ENCODE results near the gene CA5B. TPM values are rescaled to one million over a fixed set of nuclear protein-coding genes. Genes with fewer than 3 reads are reported as not detected.

Gene CA5B
- total and polyA plus RNA-seq, 2 donors (not counting 1 experiment from before 2014, with no cell fraction given), result 7.4 to 11.6 TPM

GRCh38 chrX:15834827-15835595 is 96.9 kb downstream of the CA5B start:
- Histone ChIP-seq H3K36me3 (ENCODE audit: control insufficient read depth, insufficient read depth, low read length) (no peaks in the 10 kb centered on the region), H2AFZ (ENCODE audit: low read length) (no peak overlapping the region), H3K9ac (ENCODE audit: insufficient read depth, low read length) (no peak overlapping the region), H3K27me3 (ENCODE audit: control insufficient read depth, insufficient read depth, low read length) (no peaks in the 10 kb centered on the region), H3K79me2 (ENCODE audit: control insufficient read depth, insufficient read depth, low read length) (no peaks in the 10 kb centered on the region), H3K27ac (ENCODE audit: insufficient read depth, low read length) (no peak overlapping the region), H3K4me2 (ENCODE audit: extremely low read depth, insufficient read depth, low read length) (no peak overlapping the region), H3K9me3 (ENCODE audit: control insufficient read depth, insufficient read depth, low read depth, low read length) (no peaks in the 10 kb centered on the region), H3K4me1 (ENCODE audit: control insufficient read depth, extremely low read depth, insufficient read depth, low read length) (no peaks in the 10 kb centered on the region), H4K20me1 (ENCODE audit: control insufficient read depth, extremely low read depth, insufficient read depth, low read length) (no peaks in the 10 kb centered on the region), H3K4me3 (replicated peaks in 1 of 4; ENCODE audit: control extremely low read depth in 1 of 4, insufficient read depth in 1 of 4, low read depth in 3 of 4, low read length in 4 of 4) (no peak overlapping the region)
- no peak for TF ChIP-seq CTCF (conservative IDR thresholded peaks at IDR 0.05 in 1 of 2, IDR thresholded peaks at IDR 0.05 in 1 of 2; ENCODE audit: low read depth in 1 of 2, low read length in 2 of 2)
- TF ChIP-seq EZH2 (IDR thresholded peaks at IDR 0.05; ENCODE audit: low read length, missing control alignments), result no peak
- DNase-seq (ENCODE audit: low read depth in 2 of 2), result peak in 1 of 2 donors; percentile 50

Other genes starting within 250 kb of the CA5B start
- gene PIR, start 244.9 kb upstream of the CA5B start, total RNA-seq, result 17.0 and 21.3 TPM in 2 replicates
- 15.9 and 19.9 TPM in 2 replicates for gene PIR, start 244.9 kb upstream of the CA5B start, polyA plus RNA-seq
- not detected in 2 replicates for gene BMX, start 237.5 kb upstream of the CA5B start, total RNA-seq
- not detected in 2 replicates for gene BMX, start 237.5 kb upstream of the CA5B start, polyA plus RNA-seq
- gene ACE2, start 137.3 kb upstream of the CA5B start, total RNA-seq, result not detected in 2 replicates
- not detected in 2 replicates for gene ACE2, start 137.3 kb upstream of the CA5B start, polyA plus RNA-seq
- gene CLTRN, start 73.5 kb upstream of the CA5B start, total RNA-seq, result 0.26 and 0.50 TPM in 2 replicates
- gene CLTRN, start 73.5 kb upstream of the CA5B start, polyA plus RNA-seq, result 0.23 and 0.51 TPM in 2 replicates
- 3.1 and 6.6 TPM in 2 replicates for gene ZRSR2, start 52.2 kb downstream of the CA5B start, total RNA-seq
- gene ZRSR2, start 52.2 kb downstream of the CA5B start, polyA plus RNA-seq, result 8.1 and 10.8 TPM in 2 replicates
- gene AP1S2, start 116.5 kb downstream of the CA5B start, total RNA-seq, result 32.6 and 71.8 TPM in 2 replicates
- gene AP1S2, start 116.5 kb downstream of the CA5B start, polyA plus RNA-seq, result 63.0 and 85.4 TPM in 2 replicates